Measurements from ENCODE around the gene S100B. TPM values are rescaled to one million over a fixed set of nuclear protein-coding genes. Genes with fewer than 3 reads are reported as not detected.

Gene S100B
- total and polyA plus RNA-seq, 2 of the 8 experiments (the other 6 are each of a cell fraction or from before 2014, with no cell fraction given): 0.36 to 0.69 TPM

GRCh38 chr21:46648539-46648938, 43.7 kb upstream of the S100B start:
- H3K27ac ChIP-seq (ENCODE audit: low read depth, low read length): no peak overlapping the region
- H4K91ac ChIP-seq (replicated peaks; ENCODE audit: insufficient read length, low read length): no peak overlapping the region
- no peak overlapping the region for H2BK5ac ChIP-seq (ENCODE audit: low read depth, low read length)
- H2AFZ ChIP-seq (ENCODE audit: low read length): no peak overlapping the region
- no peak overlapping the region for H3K4ac ChIP-seq (replicated peaks; ENCODE audit: insufficient read length, low read depth, low read length)
- peaks cover 6% of the 10 kb centered on the region for H3K79me1 ChIP-seq (ENCODE audit: low read depth, low read length)
- no peak overlapping the region for H4K5ac ChIP-seq (ENCODE audit: insufficient read length, low read depth, low read length)
- H4K20me1 ChIP-seq (replicated peaks in 1 of 2; ENCODE audit: control insufficient read depth in 1 of 2, insufficient read depth in 2 of 2, low read length in 2 of 2): peaks cover 3 to 15% of the 10 kb centered on the region in 2 experiments
- DNase-seq (ENCODE audit: low read depth in 1 of 2, low spot score in 2 of 2) (no peak), FAIRE-seq (no peak)
- no peaks in the 10 kb centered on the region for H3K9me3 ChIP-seq (ENCODE audit: insufficient read depth in 2 of 2, low read depth in 1 of 2, low read length in 1 of 2)
- H3K23me2 ChIP-seq (ENCODE audit: low read depth, low read length): no peaks in the 10 kb centered on the region; the same call in 1 of the 2 replicates
- H3K4me3 ChIP-seq (ENCODE audit: extremely low read depth in 1 of 4, insufficient read depth in 2 of 4, low read depth in 3 of 4, low read length in 4 of 4): no peak overlapping the region
- peaks cover 2 to 67% (median 31%) of the 10 kb centered on the region in 4 experiments; a peak in 6 of 8 replicates for H3K36me3 ChIP-seq (ENCODE audit: control insufficient read depth in 2 of 4, insufficient read depth in 4 of 4, low read length in 3 of 4)
- no peak overlapping the region for H3K9ac ChIP-seq (replicated peaks in 1 of 4; ENCODE audit: extremely low read depth in 1 of 4, low read depth in 3 of 4, low read length in 3 of 4)
- no peak overlapping the region for H2BK20ac ChIP-seq (ENCODE audit: low read length)
- H3K23ac ChIP-seq (ENCODE audit: insufficient read length): no peak overlapping the region
- no peak overlapping the region for H2AK5ac ChIP-seq (ENCODE audit: low read depth, low read length)
- no peak overlapping the region for H3K14ac ChIP-seq (ENCODE audit: insufficient read length)
- ChIA-PET CTCF (ENCODE audit: partially characterized antibody) (no interaction called here), POLR2A (ENCODE audit: partially characterized antibody) (interaction anchor here (1.0 kb wide), 1 partner anchor 13 kb away, joined by 5 read pairs; the partner anchor contains the start of gene PRMT2)
- no peaks in the 10 kb centered on the region for H3K79me2 ChIP-seq (ENCODE audit: control insufficient read depth in 1 of 2, insufficient read depth in 2 of 2, low read length in 2 of 2)
- WGBS, 2 experiments (ENCODE audit: extremely low coverage in 1 of 2, insufficient coverage in 1 of 2, insufficient read length in 1 of 2, insufficient replicate concordance in 2 of 2, low coverage in 1 of 2, low lambda C conversion rate in 2 of 2, missing lambda C conversion rate in 1 of 2): 90% methylated on average over 27 of the region's 27 CpGs; no CpG with 5 or more reads in 1 of the 2 experiments
- H2BK12ac ChIP-seq (ENCODE audit: low read depth, low read length): no peak overlapping the region
- no peak overlapping the region for H4K8ac ChIP-seq (ENCODE audit: extremely low read depth, insufficient read depth, low read length)
- H3K4me2 ChIP-seq (ENCODE audit: insufficient read depth in 1 of 2, low read depth in 2 of 2, low read length in 2 of 2): no peak overlapping the region
- no peaks in the 10 kb centered on the region for H3K27me3 ChIP-seq (replicated peaks in 1 of 4; ENCODE audit: control insufficient read depth in 3 of 4, extremely low read depth in 1 of 4, insufficient read depth in 3 of 4, low read length in 3 of 4)
- no peaks in the 10 kb centered on the region for H3K4me1 ChIP-seq (replicated peaks in 1 of 4; ENCODE audit: control insufficient read depth in 3 of 4, insufficient read depth in 4 of 4, low read length in 3 of 4)
- no peak overlapping the region for H3K18ac ChIP-seq (ENCODE audit: extremely low read depth, low read length)
- no peak overlapping the region for H2BK15ac ChIP-seq (ENCODE audit: low read length)
- H3K56ac ChIP-seq (replicated peaks; ENCODE audit: insufficient read length, low read depth, low read length): no peak overlapping the region
- no peak overlapping the region for H2BK120ac ChIP-seq (replicated peaks; ENCODE audit: low read depth, low read length)
- TF ChIP-seq KDM1A (IDR thresholded peaks at IDR 0.05; ENCODE audit: borderline replicate concordance, low read length) (no peak), POLR2A (IDR thresholded peaks at IDR 0.05; ENCODE audit: control extremely low read depth in 1 of 2, low read depth in 2 of 2, low read length in 2 of 2) (no peak), NANOG (IDR thresholded peaks at IDR 0.05; ENCODE audit: insufficient read depth, low read depth, low read length, poor library complexity, severe bottlenecking) (no peak), CTBP2 (IDR thresholded peaks at IDR 0.05; ENCODE audit: borderline replicate concordance, insufficient read depth, insufficient read length, low read length) (no peak), KDM4A (IDR thresholded peaks at IDR 0.05; ENCODE audit: low read depth, low read length, severe bottlenecking) (no peak), RBBP5 (IDR thresholded peaks at IDR 0.05; ENCODE audit: borderline replicate concordance, low read depth, low read length) (no peak), BRCA1 (IDR thresholded peaks at IDR 0.05; ENCODE audit: low read depth, low read length) (no peak), SP1 (IDR thresholded peaks at IDR 0.05; ENCODE audit: low read depth, low read length) (no peak), GABPA (IDR thresholded peaks at IDR 0.05; ENCODE audit: borderline replicate concordance, insufficient read depth, low read length) (no peak), SP2 (IDR thresholded peaks at IDR 0.05; ENCODE audit: low read length) (no peak), ZNF274 (IDR thresholded peaks at IDR 0.05; ENCODE audit: borderline replicate concordance, extremely low read depth, low read length) (no peak), RAD21 (IDR thresholded peaks at IDR 0.05 in 1 of 2, conservative IDR thresholded peaks at IDR 0.05 in 1 of 2; ENCODE audit: low read depth in 2 of 2, low read length in 2 of 2) (no peak), POLR2AphosphoS5 (IDR thresholded peaks at IDR 0.05; ENCODE audit: low read depth, low read length) (no peak), SRF (IDR thresholded peaks at IDR 0.05; ENCODE audit: low read depth, low read length) (no peak)

Measured in H1 (cell line).